ENCODE results near the gene SUPT6H.
"Not testable (repeated sequence)": the region's sequence is repeated elsewhere in the genome, so short reads cannot be mapped to it uniquely, and the experiment has no call there.

Gene SUPT6H

GRCh38 chr17:28720247-28720996 lies 58.4 kb downstream of the SUPT6H start:
- H3K36me3 ChIP-seq (ENCODE audit: insufficient read depth, low read length) = peaks cover 42% of the 10 kb centered on the region
- no peak overlapping the region for H2AFZ ChIP-seq (ENCODE audit: low read depth, low read length)
- H3K4me3 ChIP-seq (ENCODE audit: low read length) = peak overlapping the region; percentile 77
- no peaks in the 10 kb centered on the region for H3K27me3 ChIP-seq (ENCODE audit: insufficient read depth, low read length)
- H3K9me3 ChIP-seq (ENCODE audit: low read length) = no peaks in the 10 kb centered on the region
- H3K4me1 ChIP-seq (ENCODE audit: insufficient read depth, low read length) = peaks cover 70% of the 10 kb centered on the region

- H3K4me1 ChIP-seq (ENCODE audit: insufficient read depth, low read length) = peaks cover 68% of the 10 kb centered on the region
- peaks cover 36% of the 10 kb centered on the region for H3K36me3 ChIP-seq (ENCODE audit: insufficient read depth, low read length)
- peak overlapping the region; percentile 77 for H3K4me3 ChIP-seq (ENCODE audit: low read length)
- not testable (repeated sequence) for H3K9me3 ChIP-seq (ENCODE audit: low read length); H2AFZ ChIP-seq (ENCODE audit: low read depth, low read length); H3K27me3 ChIP-seq (ENCODE audit: insufficient read depth, low read length)
Measured at GRCh38 chr17:28720997-28721329, 59.0 kb downstream of the SUPT6H start.

GRCh38 chr17:28722417-28723158 lies 60.6 kb downstream of the SUPT6H start:
- H3K4me3 ChIP-seq (ENCODE audit: low read length) = no peak overlapping the region
- H2AFZ ChIP-seq (ENCODE audit: low read depth, low read length) = no peak overlapping the region
- no peaks in the 10 kb centered on the region for H3K27me3 ChIP-seq (ENCODE audit: insufficient read depth, low read length)
- peaks cover 64% of the 10 kb centered on the region for H3K4me1 ChIP-seq (ENCODE audit: insufficient read depth, low read length)
- peaks cover 34% of the 10 kb centered on the region for H3K36me3 ChIP-seq (ENCODE audit: insufficient read depth, low read length)
- no peaks in the 10 kb centered on the region for H3K9me3 ChIP-seq (ENCODE audit: low read length)

GRCh38 chr17:28723159-28723835 lies 61.3 kb downstream of the SUPT6H start:
- Histone ChIP-seq H3K36me3 (ENCODE audit: insufficient read depth, low read length) (peaks cover 34% of the 10 kb centered on the region), H3K27me3 (ENCODE audit: insufficient read depth, low read length) (no peaks in the 10 kb centered on the region), H3K4me3 (ENCODE audit: low read length) (no peak overlapping the region), H3K4me1 (ENCODE audit: insufficient read depth, low read length) (peaks cover 67% of the 10 kb centered on the region), H3K9me3 (ENCODE audit: low read length) (no peaks in the 10 kb centered on the region), H2AFZ (ENCODE audit: low read depth, low read length) (no peak overlapping the region)

GRCh38 chr17:28723836-28724499 lies 62.0 kb downstream of the SUPT6H start:
- Histone ChIP-seq H3K4me1 (ENCODE audit: insufficient read depth, low read length) (peaks cover 60% of the 10 kb centered on the region), H3K36me3 (ENCODE audit: insufficient read depth, low read length) (peaks cover 34% of the 10 kb centered on the region)
- not testable (repeated sequence) for H2AFZ ChIP-seq (ENCODE audit: low read depth, low read length); H3K27me3 ChIP-seq (ENCODE audit: insufficient read depth, low read length); H3K9me3 ChIP-seq (ENCODE audit: low read length); H3K4me3 ChIP-seq (ENCODE audit: low read length)

GRCh38 chr17:28724500-28725165 lies 62.6 kb downstream of the SUPT6H start:
- Histone ChIP-seq H3K9me3 (ENCODE audit: low read length) (no peaks in the 10 kb centered on the region), H2AFZ (ENCODE audit: low read depth, low read length) (no peak overlapping the region), H3K4me3 (ENCODE audit: low read length) (peak overlapping the region; percentile 93), H3K36me3 (ENCODE audit: insufficient read depth, low read length) (peaks cover 34% of the 10 kb centered on the region), H3K4me1 (ENCODE audit: insufficient read depth, low read length) (peaks cover 59% of the 10 kb centered on the region), H3K27me3 (ENCODE audit: insufficient read depth, low read length) (no peaks in the 10 kb centered on the region)

- no peaks in the 10 kb centered on the region for H3K27me3 ChIP-seq (ENCODE audit: insufficient read depth, low read length)
- no peaks in the 10 kb centered on the region for H3K9me3 ChIP-seq (ENCODE audit: low read length)
- peaks cover 34% of the 10 kb centered on the region for H3K36me3 ChIP-seq (ENCODE audit: insufficient read depth, low read length)
- no peak overlapping the region for H2AFZ ChIP-seq (ENCODE audit: low read depth, low read length)
- peak overlapping the region; percentile 93 for H3K4me3 ChIP-seq (ENCODE audit: low read length)
- peaks cover 59% of the 10 kb centered on the region for H3K4me1 ChIP-seq (ENCODE audit: insufficient read depth, low read length)
Measured at GRCh38 chr17:28725166-28725659, 63.2 kb downstream of the SUPT6H start.

GRCh38 chr17:28725660-28726225 lies 63.7 kb downstream of the SUPT6H start:
- peaks cover 58% of the 10 kb centered on the region for H3K4me1 ChIP-seq (ENCODE audit: insufficient read depth, low read length)
- no peak overlapping the region for H2AFZ ChIP-seq (ENCODE audit: low read depth, low read length)
- H3K27me3 ChIP-seq (ENCODE audit: insufficient read depth, low read length) = no peaks in the 10 kb centered on the region
- H3K4me3 ChIP-seq (ENCODE audit: low read length) = peak overlapping the region; percentile 93
- H3K9me3 ChIP-seq (ENCODE audit: low read length) = no peaks in the 10 kb centered on the region
- peaks cover 34% of the 10 kb centered on the region for H3K36me3 ChIP-seq (ENCODE audit: insufficient read depth, low read length)

- H3K27me3 ChIP-seq (ENCODE audit: insufficient read depth, low read length) = no peaks in the 10 kb centered on the region
- peaks cover 53% of the 10 kb centered on the region for H3K4me1 ChIP-seq (ENCODE audit: insufficient read depth, low read length)
- peak within 1 kb of the TSS; percentile 93 for H3K4me3 ChIP-seq (ENCODE audit: low read length)
- no peaks in the 10 kb centered on the region for H3K9me3 ChIP-seq (ENCODE audit: low read length)
- H2AFZ ChIP-seq (ENCODE audit: low read depth, low read length) = peak within 1 kb of the TSS; percentile 64
- H3K36me3 ChIP-seq (ENCODE audit: insufficient read depth, low read length) = peaks cover 32% of the 10 kb centered on the region
Measured at GRCh38 chr17:28726226-28726626, 64.2 kb downstream of the SUPT6H start, which contains the start of gene TLCD1. TLCD1 (minus strand) TSS chr17:28726233; CDS start chr17:28726097, 136 bp downstream.

GRCh38 chr17:28726627-28727491 lies 64.9 kb downstream of the SUPT6H start:
- H2AFZ ChIP-seq (ENCODE audit: low read depth, low read length) = peak overlapping the region; percentile 64
- H3K4me1 ChIP-seq (ENCODE audit: insufficient read depth, low read length) = peaks cover 47% of the 10 kb centered on the region
- H3K27me3 ChIP-seq (ENCODE audit: insufficient read depth, low read length) = no peaks in the 10 kb centered on the region
- peak overlapping the region; percentile 93 for H3K4me3 ChIP-seq (ENCODE audit: low read length)
- peaks cover 26% of the 10 kb centered on the region for H3K36me3 ChIP-seq (ENCODE audit: insufficient read depth, low read length)
- no peaks in the 10 kb centered on the region for H3K9me3 ChIP-seq (ENCODE audit: low read length)

GRCh38 chr17:28728364-28729200 lies 66.6 kb downstream of the SUPT6H start, which contains the start of gene NEK8:
NEK8 (plus strand) TSS chr17:28728788; CDS start chr17:28728814, 26 bp downstream.
- Histone ChIP-seq H3K4me1 (ENCODE audit: insufficient read depth, low read length) (peaks cover 32% of the 10 kb centered on the region), H3K9me3 (ENCODE audit: low read length) (no peaks in the 10 kb centered on the region), H2AFZ (ENCODE audit: low read depth, low read length) (peak within 1 kb of the TSS; percentile 95), H3K36me3 (ENCODE audit: insufficient read depth, low read length) (peaks cover 10% of the 10 kb centered on the region), H3K4me3 (ENCODE audit: low read length) (peak within 1 kb of the TSS; percentile 93), H3K27me3 (ENCODE audit: insufficient read depth, low read length) (no peaks in the 10 kb centered on the region)
